IPS-15b (cell line): ENCODE measurements around the gene SRPK1.
"Not testable (repeated sequence)": the region's sequence is repeated elsewhere in the genome, so short reads cannot be mapped to it uniquely, and the experiment has no call there.

ENCODE experiments used
- H3K27me3 ChIP-seq: one replicate; pipeline ENCODE4 v1.6.1; 2013; ENCODE audit warnings: low read length; ENCODE audit not compliant: control insufficient read depth, insufficient read depth
- H3K36me3 ChIP-seq: one replicate; pipeline ENCODE4 v1.6.1; 2013; ENCODE audit warnings: low read length; ENCODE audit not compliant: control insufficient read depth, insufficient read depth
- H3K4me1 ChIP-seq: one replicate; pipeline ENCODE4 v1.6.1; 2013; ENCODE audit warnings: mild to moderate bottlenecking, low read length; ENCODE audit not compliant: control insufficient read depth, insufficient read depth
- H3K4me3 ChIP-seq: one replicate; pipeline ENCODE4 v1.5.1; 2013; ENCODE audit warnings: low read depth, low read length
- H3K9ac ChIP-seq: one replicate; pipeline ENCODE4 v1.6.1; 2013; ENCODE audit warnings: low read depth, mild to moderate bottlenecking, low read length
- H3K9me3 ChIP-seq: one replicate; pipeline ENCODE4 v1.6.1; 2013; ENCODE audit warnings: mild to moderate bottlenecking, low read length; ENCODE audit not compliant: control insufficient read depth, insufficient read depth

The SRPK1 gene

GRCh38 chr6:35948725-35949124 is 27.8 kb upstream of the SRPK1 start:
- Histone ChIP-seq H3K4me1 (peaks cover 9% of the 10 kb centered on the region), H3K9me3 (no peaks in the 10 kb centered on the region), H3K27me3 (no peaks in the 10 kb centered on the region), H3K9ac (no peak overlapping the region), H3K36me3 (no peaks in the 10 kb centered on the region), H3K4me3 (no peak overlapping the region)

- H3K4me3 ChIP-seq, result no peak overlapping the region
- no peaks in the 10 kb centered on the region for H3K27me3 ChIP-seq
- peaks cover under 1% of the 10 kb centered on the region for H3K4me1 ChIP-seq
- no peak overlapping the region for H3K9ac ChIP-seq
- H3K36me3 ChIP-seq, result no peaks in the 10 kb centered on the region
- H3K9me3 ChIP-seq, result no peaks in the 10 kb centered on the region
Observed at GRCh38 chr6:35945650-35946025, 24.7 kb upstream of the SRPK1 start.

GRCh38 chr6:35943390-35943789 is 22.5 kb upstream of the SRPK1 start:
- Histone ChIP-seq H3K9ac (no peak overlapping the region), H3K4me1 (no peaks in the 10 kb centered on the region), H3K9me3 (no peaks in the 10 kb centered on the region), H3K36me3 (no peaks in the 10 kb centered on the region), H3K4me3 (no peak overlapping the region), H3K27me3 (no peaks in the 10 kb centered on the region)

GRCh38 chr6:35942355-35942754 is 21.5 kb upstream of the SRPK1 start:
- Histone ChIP-seq H3K4me3 (no peak overlapping the region), H3K9ac (no peak overlapping the region), H3K4me1 (no peaks in the 10 kb centered on the region), H3K9me3 (no peaks in the 10 kb centered on the region), H3K27me3 (no peaks in the 10 kb centered on the region), H3K36me3 (no peaks in the 10 kb centered on the region)

DNA sequence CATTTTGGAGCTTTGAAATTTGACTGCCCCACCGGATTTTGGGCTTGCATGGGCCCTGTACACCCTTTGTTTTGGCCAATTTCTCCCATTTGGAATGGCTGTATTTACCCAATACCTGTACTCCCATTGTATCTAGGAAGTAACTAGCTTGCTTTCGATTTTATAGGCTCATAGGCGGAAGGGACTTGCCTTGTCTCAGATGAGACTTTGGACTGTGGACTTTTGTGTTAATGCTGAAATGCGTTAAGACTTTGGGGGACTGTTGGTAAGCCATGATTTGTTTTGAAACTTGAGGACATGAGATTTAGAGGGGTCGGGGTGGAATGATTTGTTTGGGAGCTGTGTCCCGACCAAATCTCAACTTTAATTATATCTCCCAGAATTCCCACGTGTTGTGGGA is 20.3 kb upstream of the SRPK1 start:
- H3K9ac ChIP-seq, H3K9me3 ChIP-seq, H3K27me3 ChIP-seq, H3K4me3 ChIP-seq, H3K4me1 ChIP-seq, H3K36me3 ChIP-seq: not testable (repeated sequence)

- not testable (repeated sequence) for H3K4me1 ChIP-seq, H3K9ac ChIP-seq, H3K9me3 ChIP-seq, H3K4me3 ChIP-seq, H3K27me3 ChIP-seq, H3K36me3 ChIP-seq
Observed at GRCh38 chr6:35940014-35940413, 19.1 kb upstream of the SRPK1 start.

GRCh38 chr6:35939259-35939658 is 18.4 kb upstream of the SRPK1 start:
- H3K9me3 ChIP-seq, H3K4me1 ChIP-seq, H3K36me3 ChIP-seq: not testable (repeated sequence)

DNA sequence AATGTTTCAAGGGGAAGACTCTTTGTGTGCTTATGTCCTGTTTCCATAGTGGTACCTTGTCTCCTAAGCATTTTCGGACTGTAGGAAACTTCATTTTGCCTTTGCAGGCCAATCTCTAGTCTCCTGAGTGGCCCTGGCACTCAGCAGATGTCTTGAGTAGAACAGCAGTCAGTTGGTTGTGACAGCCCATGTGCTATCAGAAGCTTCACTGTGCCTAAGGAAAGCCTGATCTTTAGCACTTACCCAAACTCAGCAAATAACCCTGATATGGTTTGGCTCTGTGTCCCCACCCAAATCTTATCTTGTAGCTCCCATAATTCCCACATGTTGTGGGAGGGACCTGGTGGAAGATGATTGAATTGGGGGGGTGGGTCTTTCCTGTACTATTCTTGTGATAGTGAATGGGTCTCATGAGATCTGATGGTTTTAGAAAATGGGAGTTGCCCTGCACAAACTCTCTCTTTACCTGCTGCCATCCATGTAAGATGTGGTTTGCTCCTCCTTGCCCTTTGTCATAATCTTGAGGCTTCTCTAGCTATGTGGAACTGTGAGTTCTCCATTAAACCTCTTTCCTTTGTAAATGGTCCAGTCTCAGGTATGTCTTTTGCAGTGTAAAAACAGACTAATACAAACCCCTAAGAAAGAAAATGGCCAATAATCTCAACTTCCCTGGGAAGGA is 15.9 kb upstream of the SRPK1 start:
- H3K9me3 ChIP-seq, result no peaks in the 10 kb centered on the region
- H3K4me1 ChIP-seq, result no peaks in the 10 kb centered on the region
- H3K27me3 ChIP-seq, result no peaks in the 10 kb centered on the region
- H3K36me3 ChIP-seq, result no peaks in the 10 kb centered on the region
- no peak overlapping the region for H3K4me3 ChIP-seq
- no peak overlapping the region for H3K9ac ChIP-seq

More at GRCh38 chr6:35939259-35939658, 18.4 kb upstream of the SRPK1 start:
- not testable (repeated sequence) for H3K9ac ChIP-seq, H3K27me3 ChIP-seq, H3K4me3 ChIP-seq

DNA sequence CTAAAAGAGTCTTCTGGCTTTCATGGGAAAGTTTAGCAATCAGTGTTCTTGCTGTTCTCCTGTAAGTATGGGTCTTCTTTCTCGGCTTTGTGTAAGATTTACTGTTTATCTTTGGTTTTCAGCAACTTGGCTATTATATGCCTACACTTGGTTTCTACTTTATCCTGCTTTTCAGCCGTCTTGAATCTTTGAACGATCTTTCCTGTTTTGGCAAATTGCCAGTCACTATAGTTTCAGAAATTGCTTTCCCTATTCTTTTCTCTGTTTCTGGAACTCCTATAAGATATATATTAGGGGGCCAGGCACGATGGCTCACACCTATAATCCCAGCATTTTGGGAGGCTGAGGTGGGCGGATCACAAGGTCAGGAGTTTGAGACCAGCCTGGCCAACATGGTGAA is 14.6 kb upstream of the SRPK1 start:
- Histone ChIP-seq H3K9ac (no peak overlapping the region), H3K36me3 (no peaks in the 10 kb centered on the region), H3K27me3 (no peaks in the 10 kb centered on the region), H3K9me3 (no peaks in the 10 kb centered on the region), H3K4me1 (peaks cover 4% of the 10 kb centered on the region), H3K4me3 (no peak overlapping the region)

GRCh38 chr6:35933844-35934243 is 12.9 kb upstream of the SRPK1 start:
- H3K4me3 ChIP-seq, result no peak overlapping the region
- H3K27me3 ChIP-seq, result peaks cover 3% of the 10 kb centered on the region
- peaks cover 4% of the 10 kb centered on the region for H3K4me1 ChIP-seq
- no peak overlapping the region for H3K9ac ChIP-seq
- H3K9me3 ChIP-seq, result no peaks in the 10 kb centered on the region
- H3K36me3 ChIP-seq, result no peaks in the 10 kb centered on the region

- not testable (repeated sequence) for H3K4me3 ChIP-seq, H3K9ac ChIP-seq, H3K27me3 ChIP-seq, H3K4me1 ChIP-seq, H3K9me3 ChIP-seq, H3K36me3 ChIP-seq
Observed at GRCh38 chr6:35931873-35932272, 11.0 kb upstream of the SRPK1 start.

- peaks cover 3% of the 10 kb centered on the region for H3K27me3 ChIP-seq
- peak overlapping the region; percentile 28 for H3K9ac ChIP-seq
- H3K4me3 ChIP-seq, result peak overlapping the region; percentile 32
Observed at GRCh38 chr6:35931120-35931561, 10.2 kb upstream of the SRPK1 start.

More at GRCh38 chr6:35931120-35931561, 10.2 kb upstream of the SRPK1 start:
- Histone ChIP-seq H3K9me3 (no peaks in the 10 kb centered on the region), H3K36me3 (no peaks in the 10 kb centered on the region), H3K4me1 (peaks cover 4% of the 10 kb centered on the region)
